RWPE1 (cell line): ENCODE measurements around the gene TMEM117.

Source experiments
- CTCF ChIA-PET: fragments of 350-600 bp; sonication (Branson Sonifier 250); formaldehyde crosslinking; extraction: SDS; loops from one replicate; lab custom pipeline; 2021; lab: Yijun Ruan, JAX
- POLR2A ChIA-PET: fragments of 400-600 bp; formaldehyde crosslinking; extraction: SDS; loops from one replicate; lab custom pipeline; 2020; ENCODE audit warnings: antibody characterized with exemption; ENCODE audit not compliant: low non-redundant PET; lab: Yijun Ruan, JAX
- DNase-seq: peaks from one replicate; pipeline ENCODE4 v3.0.0; 2012; ENCODE audit warnings: low spot score
- H3K27ac ChIP-seq: fragments of 450-650 bp; 2 replicates; pipeline ENCODE4 v1.5.1; 2017
- TF ChIP-seq, protein P1 (sequence below): fragments of 450-650 bp; conservative IDR thresholded peaks from 2 replicates; pipeline ENCODE4 v1.5.1; 2017; ENCODE audit warnings: low read depth, mild to moderate bottlenecking

Gene TMEM117

DNA sequence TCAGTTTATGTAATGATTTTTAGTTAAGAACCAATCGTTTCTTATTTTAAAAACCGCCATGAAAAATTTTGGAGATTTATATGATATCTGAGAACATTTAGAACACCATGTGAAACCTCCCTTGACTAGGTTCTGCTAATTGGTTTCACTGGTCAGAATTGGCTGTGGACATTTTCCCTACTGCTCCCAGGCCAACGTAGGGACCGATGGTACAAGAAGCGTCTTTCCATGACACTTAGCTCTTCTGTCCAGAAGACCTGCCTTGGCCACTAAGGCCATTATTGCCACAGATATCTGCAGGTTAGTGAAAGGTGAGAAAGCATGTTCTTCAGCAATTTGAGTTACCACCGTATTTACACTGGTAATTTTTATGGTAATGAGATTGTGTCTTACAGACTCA, 424.0 kb downstream of the TMEM117 start:
- no peak for DNase-seq
- ChIA-PET CTCF (interaction anchor here (0.6 kb wide), 1 partner anchor 245 kb away, joined by 3 read pairs; no protein-coding TSS in a partner anchor), POLR2A (no interaction called here)
- H3K27ac ChIP-seq, result no peak overlapping the region
- TF ChIP-seq, protein P1, sequence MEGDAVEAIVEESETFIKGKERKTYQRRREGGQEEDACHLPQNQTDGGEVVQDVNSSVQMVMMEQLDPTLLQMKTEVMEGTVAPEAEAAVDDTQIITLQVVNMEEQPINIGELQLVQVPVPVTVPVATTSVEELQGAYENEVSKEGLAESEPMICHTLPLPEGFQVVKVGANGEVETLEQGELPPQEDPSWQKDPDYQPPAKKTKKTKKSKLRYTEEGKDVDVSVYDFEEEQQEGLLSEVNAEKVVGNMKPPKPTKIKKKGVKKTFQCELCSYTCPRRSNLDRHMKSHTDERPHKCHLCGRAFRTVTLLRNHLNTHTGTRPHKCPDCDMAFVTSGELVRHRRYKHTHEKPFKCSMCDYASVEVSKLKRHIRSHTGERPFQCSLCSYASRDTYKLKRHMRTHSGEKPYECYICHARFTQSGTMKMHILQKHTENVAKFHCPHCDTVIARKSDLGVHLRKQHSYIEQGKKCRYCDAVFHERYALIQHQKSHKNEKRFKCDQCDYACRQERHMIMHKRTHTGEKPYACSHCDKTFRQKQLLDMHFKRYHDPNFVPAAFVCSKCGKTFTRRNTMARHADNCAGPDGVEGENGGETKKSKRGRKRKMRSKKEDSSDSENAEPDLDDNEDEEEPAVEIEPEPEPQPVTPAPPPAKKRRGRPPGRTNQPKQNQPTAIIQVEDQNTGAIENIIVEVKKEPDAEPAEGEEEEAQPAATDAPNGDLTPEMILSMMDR, result no peak

DNA sequence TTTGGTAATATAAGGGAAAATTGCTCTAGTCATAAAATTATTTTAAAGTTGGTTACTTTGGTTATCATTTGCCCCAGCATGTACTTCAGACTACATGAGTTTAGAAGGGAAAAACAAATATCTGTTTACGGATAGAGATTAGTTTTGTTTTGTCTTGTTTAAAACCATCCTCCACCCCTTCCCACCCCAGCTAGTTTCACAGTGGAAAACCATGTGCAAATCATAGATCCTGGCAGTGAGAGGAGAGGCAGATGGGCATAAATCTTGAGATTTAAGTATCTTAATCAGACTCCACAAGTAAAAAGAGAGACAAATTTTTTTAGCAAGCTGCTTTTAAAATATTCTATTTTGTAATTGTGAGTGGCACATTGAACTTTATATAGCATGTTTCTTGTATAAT, 424.7 kb downstream of the TMEM117 start:
- TF ChIP-seq, protein P1, result no peak
- no peak overlapping the region for H3K27ac ChIP-seq
- no peak for DNase-seq
- ChIA-PET POLR2A (no interaction called here), CTCF (interaction anchor here (0.6 kb wide), 1 partner anchor 245 kb away, joined by 3 read pairs; no protein-coding TSS in a partner anchor)

DNA sequence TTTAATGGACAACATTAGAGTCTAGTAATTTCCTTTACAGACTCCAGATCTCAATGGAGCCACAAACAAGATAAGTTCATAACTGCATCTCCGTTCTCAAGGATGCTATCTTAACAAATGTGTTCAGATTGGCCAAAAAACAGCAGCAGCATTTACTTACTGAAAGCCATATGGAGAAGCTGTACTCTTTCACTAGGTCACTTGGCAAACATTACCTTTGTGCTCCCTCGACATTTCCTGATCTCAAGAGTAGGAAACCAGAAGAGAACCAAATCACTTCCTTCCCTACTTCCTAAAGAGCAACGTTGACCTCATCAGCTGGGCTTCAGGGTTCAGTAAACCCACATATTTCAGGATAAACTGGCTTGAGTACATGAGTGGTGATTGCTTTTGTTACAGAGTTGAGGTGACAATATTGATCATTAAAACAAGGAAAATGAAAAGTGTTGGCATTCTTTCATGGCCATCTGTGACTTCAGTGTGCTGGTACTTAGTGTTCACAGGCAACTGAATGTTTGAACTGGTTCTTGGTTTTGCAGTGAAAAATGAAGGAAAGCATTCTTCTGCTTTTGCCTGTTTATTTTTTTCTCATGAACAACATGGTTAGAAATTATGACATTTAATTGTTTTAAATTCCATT, 449.6 kb downstream of the TMEM117 start:
- no peak overlapping the region for H3K27ac ChIP-seq
- ChIA-PET CTCF (no interaction called here), POLR2A (no interaction called here)
- TF ChIP-seq, protein P1, result no peak
- no peak for DNase-seq

DNA sequence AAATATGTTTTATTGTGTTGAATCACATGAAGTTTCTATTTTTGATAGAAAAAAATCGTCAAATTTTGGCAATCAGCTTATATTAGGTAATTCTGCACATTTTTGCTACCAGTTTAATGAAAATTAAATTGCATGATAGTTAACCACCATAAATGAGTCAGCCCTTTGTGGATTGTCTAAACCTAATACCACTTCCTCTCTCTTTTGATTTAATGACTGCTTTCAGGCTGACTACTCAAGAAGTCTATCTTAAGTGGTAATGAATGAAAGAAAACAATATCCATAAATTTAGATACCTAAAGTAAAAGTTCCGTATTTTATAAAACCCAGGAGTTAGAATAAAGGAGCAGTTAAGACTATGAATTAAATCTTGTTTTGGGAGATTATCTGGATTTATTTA, 450.5 kb downstream of the TMEM117 start:
- peak; percentile 1 for DNase-seq
- ChIA-PET POLR2A (no interaction called here), CTCF (no interaction called here)
- TF ChIP-seq, protein P1, result no peak
- H3K27ac ChIP-seq, result no peak overlapping the region

DNA sequence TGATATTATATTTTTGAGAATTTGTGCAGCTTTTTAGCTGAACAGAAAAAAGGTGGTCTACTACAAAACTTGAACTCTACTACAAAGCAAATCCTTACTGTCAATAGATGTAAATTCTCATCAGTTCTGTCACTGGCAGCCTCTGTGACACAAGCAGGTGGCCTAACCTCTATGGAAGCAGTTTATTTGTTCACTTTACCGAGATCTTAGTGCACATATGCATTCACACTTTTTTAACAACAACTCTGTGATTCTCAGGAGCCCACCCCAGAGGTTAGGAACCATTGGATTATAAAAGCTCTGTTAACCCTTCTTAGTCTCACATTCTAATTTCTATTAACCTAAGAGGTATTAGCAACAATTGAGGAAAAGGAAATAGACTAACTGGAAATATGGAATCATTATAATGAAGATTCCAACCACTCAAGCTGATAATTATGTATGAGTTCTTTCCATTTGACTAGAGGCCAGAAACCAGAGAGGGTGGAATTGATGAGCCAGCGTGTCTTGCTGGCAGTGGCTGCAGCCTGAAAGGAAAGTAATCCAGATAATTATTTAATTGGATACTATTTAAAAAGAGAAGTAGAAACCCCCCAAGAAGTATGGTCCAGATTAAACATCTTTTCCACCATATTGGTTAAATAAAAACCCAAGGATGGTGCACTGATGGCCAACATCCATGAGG, 451.1 kb downstream of the TMEM117 start:
- ChIA-PET CTCF (interaction anchor here (0.7 kb wide), 1 partner anchor 13 kb away, joined by 3 read pairs; no protein-coding TSS in a partner anchor), POLR2A (no interaction called here)
- TF ChIP-seq, protein P1, result no peak
- no peak overlapping the region for H3K27ac ChIP-seq
- DNase-seq, result no peak

DNA sequence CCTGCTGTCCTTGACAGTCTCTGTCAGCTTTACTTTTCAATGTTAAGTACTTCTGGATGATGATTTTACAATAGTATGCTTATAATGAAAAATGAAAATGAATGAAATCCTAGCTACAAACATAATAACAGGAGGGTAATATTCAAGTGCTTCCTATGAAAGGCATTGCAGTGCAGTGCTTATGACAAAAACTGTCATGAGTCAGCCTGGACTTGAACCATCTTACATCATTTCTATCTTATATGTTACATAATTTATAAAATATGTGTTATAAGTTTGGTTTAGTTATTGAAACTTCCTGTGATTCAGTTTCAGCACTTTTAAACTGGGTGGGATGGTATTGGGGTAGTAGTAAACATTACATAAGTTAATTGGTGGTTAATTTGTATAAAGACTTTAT, 451.7 kb downstream of the TMEM117 start:
- DNase-seq, result no peak
- no peak overlapping the region for H3K27ac ChIP-seq
- POLR2A ChIA-PET, result no interaction called here
- CTCF ChIA-PET, result interaction anchor here (0.7 kb wide), 1 partner anchor 13 kb away, joined by 3 read pairs; no protein-coding TSS in a partner anchor
- TF ChIP-seq, protein P1, result no peak
